Fibroblast of mammary gland (primary cell): ENCODE measurements around the gene SNX32.

ENCODE experiments used
- DNase-seq: peaks from one replicate; pipeline ENCODE4 v3.0.0-alpha.2; 2010; ENCODE audit warnings: low read depth
- H3K4me3 ChIP-seq: 2 replicates; pipeline ENCODE4 v1.5.1; 2011; ENCODE audit warnings: low read depth, mild to moderate bottlenecking, low read length, moderate library complexity; ENCODE audit not compliant: control insufficient read depth
- CTCF ChIP-seq: conservative IDR thresholded peaks from 2 replicates; pipeline ENCODE4 v1.5.1; 2011; ENCODE audit warnings: low read depth, low read length, inconsistent platforms; ENCODE audit not compliant: control insufficient read depth, insufficient read depth

Gene SNX32

DNA sequence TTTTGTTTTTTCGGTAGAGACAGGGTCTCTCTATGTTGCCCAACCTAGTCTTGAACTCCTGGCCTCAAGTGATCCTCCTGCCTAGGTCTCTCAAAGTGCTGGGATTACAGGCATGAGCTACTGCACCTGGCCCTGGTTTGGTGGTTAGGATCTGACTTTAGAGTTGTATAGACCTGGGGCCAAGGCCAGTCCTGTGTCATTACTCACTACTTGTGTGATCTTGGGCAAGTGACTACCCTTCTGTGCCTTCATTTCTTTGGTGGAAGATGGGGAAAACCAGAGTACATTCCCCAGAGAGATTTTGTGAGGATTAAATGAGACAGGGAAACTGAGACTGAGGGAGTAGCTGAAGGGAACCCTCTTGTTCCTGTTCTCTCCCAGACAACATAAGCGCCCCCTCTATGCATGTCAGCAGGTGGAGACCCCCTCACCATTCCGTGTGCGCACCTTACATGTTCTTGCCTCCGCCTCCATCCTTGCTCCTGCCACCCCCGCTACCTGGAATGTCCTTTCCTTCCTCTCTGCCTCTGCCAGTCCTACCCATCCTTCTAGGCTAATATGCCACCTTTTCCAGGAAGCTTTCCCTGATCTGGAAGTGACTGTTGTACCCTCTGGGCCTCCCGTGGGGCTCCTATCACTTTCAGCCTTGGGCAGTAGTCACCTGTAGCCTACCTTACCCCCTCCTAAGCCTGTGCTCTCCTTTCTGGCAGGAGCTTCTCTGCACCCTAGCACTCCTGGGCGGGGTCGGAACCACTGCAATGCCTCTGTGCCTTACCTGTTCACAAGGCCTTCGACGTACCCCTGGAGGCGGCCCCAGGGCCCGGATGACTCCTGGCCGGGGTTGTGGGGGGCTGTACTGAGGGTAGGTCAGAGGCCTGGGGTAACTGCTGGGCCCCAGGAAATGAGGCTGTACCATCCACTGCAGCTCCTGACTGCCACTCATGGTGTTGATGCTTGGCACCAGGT is 62.6 kb downstream of the SNX32 start:
- DNase-seq: no peak
- no peak for TF ChIP-seq CTCF
- peak overlapping the region; percentile 92 for H3K4me3 ChIP-seq

DNA sequence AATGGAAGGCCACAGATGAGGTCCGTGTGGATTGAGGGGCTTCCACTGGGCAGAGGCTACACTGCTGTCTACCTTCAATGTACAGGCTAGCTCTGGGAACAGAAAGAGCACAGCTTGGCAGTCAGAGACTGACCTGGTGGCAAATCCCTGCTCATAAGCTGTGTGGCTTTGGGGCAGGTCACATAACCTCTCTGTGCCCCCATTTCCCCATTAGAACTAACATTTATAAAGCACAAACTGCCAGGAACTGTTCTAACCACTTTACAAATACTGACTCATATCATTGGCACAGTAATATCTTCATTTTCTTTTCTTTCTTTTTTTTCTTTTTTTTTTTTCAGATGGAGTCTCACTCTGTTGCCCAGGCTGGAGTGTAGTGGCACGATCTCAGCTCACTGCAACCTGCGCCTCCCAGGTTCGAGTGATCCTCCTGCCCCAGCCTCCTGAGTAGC is 63.3 kb downstream of the SNX32 start:
- H3K4me3 ChIP-seq: peak overlapping the region; percentile 92
- DNase-seq: no peak
- no peak for TF ChIP-seq CTCF

DNA sequence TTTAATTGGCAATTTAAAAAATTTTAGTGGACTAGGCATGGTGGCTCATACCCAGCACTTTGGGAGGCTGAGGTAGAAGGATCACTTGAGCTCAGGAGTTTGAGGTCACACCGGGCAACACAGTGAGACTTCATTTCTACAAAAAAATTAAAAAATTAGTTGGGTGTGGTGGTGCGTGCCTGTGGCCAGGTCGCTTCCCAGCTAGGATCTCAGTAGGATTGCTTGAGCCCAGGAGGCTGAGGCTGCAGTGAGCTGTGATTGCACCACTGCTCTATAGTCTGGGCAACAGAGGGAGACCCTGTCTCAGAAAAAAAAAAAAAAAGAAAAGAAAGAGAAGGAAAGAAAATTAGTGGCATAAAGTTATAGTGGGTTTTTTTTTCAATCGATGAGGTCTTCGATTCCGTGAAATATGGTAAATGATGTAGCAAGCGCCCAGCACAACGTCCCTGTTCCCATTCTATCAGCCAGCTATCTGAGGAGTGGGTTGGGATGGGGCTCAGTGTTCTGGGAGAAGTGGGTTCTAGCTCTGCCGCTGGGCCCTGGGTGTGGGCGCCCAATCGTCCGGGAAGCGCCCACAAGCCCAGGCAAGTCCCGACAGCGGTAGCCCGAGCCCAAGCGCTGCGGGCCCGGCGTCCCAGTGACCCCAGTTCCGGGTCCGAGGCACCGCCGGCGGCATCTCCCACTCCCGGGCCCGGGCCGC is 65.0 kb downstream of the SNX32 start:
- TF ChIP-seq CTCF: no peak
- DNase-seq: no peak
- peak overlapping the region; percentile 92 for H3K4me3 ChIP-seq

- TF ChIP-seq CTCF: no peak
- H3K4me3 ChIP-seq: peak overlapping the region; percentile 92
- peak; percentile 72 for DNase-seq
Observed at GRCh38 chr11:65899356-65900124, 65.8 kb downstream of the SNX32 start.

DNA sequence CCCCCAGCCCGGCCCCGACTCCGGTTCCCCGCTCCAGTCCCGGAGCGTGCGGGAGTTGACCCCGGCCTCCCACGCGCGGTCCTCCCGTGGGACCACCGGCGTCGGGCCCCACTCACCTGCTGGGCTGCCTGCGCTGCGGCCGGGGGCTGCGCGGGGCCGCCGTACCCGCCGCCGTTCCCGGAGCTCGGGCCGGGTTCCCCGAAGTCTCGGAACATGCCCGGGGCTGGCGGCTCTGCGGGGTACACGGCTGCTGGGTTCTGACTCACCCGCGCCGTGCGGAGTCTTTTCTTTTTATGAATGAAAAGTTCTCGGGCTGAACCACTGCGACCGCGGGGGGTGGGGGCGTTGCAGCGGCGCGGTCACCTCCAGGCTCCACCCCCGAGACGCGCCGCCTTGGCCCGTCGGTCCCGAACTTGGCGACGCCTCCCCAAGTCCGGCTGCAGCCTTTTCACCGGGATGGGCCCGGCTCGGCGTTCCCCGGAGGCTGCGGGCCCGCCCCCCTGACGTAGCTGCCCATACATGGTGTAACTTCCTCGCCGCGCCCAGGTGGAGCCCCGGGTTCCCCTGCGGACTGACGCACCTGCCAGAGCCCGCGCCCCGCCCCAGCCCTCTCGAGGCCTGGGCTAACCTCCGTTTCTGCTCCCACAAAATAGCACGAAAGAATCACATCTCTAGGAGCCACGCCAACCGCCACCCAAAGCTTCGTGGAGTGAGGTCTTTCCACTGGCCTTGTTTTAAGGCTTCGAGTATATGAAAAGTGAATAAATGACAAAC is 66.5 kb downstream of the SNX32 start, which contains the start of gene FOSL1:
FOSL1 (minus strand) TSS at position 264 of the 774 bp plus-strand sequence; CDS start at position 215, 49 bp downstream.
- DNase-seq: peak; percentile 95
- peak within 1 kb of the TSS; percentile 92 for H3K4me3 ChIP-seq
- no peak for TF ChIP-seq CTCF

GRCh38 chr11:65900899-65901180 is 67.1 kb downstream of the SNX32 start:
- no peak for TF ChIP-seq CTCF
- no peak for DNase-seq
- no peak overlapping the region for H3K4me3 ChIP-seq
